Brain microvascular endothelial cell (primary cell): ENCODE measurements around the gene DDX50.
A peak's percentile ranks its signal among the peaks of the same experiment; 100 is the strongest.

Experiments
- DNase-seq: peaks from one replicate; pipeline ENCODE4 v3.0.0-alpha.2; 2020
- H3K27ac ChIP-seq: fragments of 250-450 bp; sonication (Bioruptor Pico); 2 replicates; pipeline ENCODE4 v1.5.1; 2020; ENCODE audit warnings: mild to moderate bottlenecking, moderate library complexity
- H3K27me3 ChIP-seq: fragments of 250-450 bp; sonication (Bioruptor Pico); replicated peaks from 2 replicates; pipeline ENCODE4 v1.5.1; 2020; ENCODE audit warnings: mild to moderate bottlenecking
- H3K36me3 ChIP-seq: fragments of 250-450 bp; sonication (Bioruptor Pico); replicated peaks from 2 replicates; pipeline ENCODE4 v1.5.1; 2020; ENCODE audit warnings: mild to moderate bottlenecking
- H3K4me3 ChIP-seq: 2 replicates; pipeline ENCODE4 v1.5.1; 2011; ENCODE audit warnings: low read depth, mild to moderate bottlenecking, control low read depth, low read length, moderate library complexity
- in situ Hi-C: cut with HindIII; loops from 2 replicates; pipeline ENCODE4 v1.10.0; 2017; ENCODE audit warnings: low sequenced_read_pairs, low pct_ligation_motif_present
- TF ChIP-seq, protein P1 (sequence below): IDR thresholded peaks from 2 replicates; pipeline ENCODE4 v1.5.1; 2011; ENCODE audit warnings: low read depth, mild to moderate bottlenecking, moderate library complexity, low read length, control low read depth, inconsistent platforms; ENCODE audit errors: missing control alignments

The DDX50 gene

DNA sequence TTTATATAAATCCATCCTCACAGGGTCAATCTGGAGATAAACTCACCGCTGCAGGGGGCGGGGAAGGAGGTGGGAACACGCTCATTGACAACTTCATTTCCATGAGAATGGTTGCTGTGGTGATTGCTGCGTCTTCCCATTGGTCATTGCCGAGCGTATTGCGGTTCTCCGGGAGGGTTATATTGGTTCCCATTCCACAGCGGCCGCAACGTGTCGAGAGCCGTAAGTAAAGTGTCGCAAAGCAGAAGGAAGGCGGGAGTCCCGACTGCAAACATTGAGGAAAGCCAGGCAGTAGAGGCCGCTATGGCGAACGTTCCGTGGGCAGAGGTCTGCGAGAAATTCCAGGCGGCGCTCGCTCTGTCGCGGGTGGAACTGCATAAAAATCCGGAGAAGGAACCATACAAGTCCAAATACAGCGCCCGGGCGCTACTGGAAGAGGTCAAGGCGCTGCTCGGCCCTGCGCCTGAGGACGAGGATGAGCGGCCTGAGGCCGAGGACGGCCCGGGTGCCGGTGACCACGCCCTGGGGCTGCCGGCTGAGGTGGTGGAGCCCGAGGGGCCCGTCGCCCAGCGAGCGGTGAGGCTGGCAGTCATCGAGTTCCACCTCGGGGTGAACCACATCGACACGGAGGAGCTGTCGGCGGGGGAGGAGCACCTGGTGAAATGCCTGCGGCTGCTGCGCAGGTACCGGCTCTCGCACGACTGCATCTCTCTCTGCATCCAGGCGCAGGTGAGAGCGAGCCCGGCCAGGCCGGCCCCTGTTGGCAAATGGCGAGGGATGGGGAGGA lies 87.6 kb downstream of the DDX50 start, which contains the start of gene KIFBP:
KIFBP (plus strand) TSS at position 274 of the 787 bp plus-strand sequence; CDS start at position 304, 30 bp downstream.
- DNase-seq, result peak; percentile 98
- peak within 1 kb of the TSS; percentile 71 for H3K27ac ChIP-seq
- TF ChIP-seq, protein P1, sequence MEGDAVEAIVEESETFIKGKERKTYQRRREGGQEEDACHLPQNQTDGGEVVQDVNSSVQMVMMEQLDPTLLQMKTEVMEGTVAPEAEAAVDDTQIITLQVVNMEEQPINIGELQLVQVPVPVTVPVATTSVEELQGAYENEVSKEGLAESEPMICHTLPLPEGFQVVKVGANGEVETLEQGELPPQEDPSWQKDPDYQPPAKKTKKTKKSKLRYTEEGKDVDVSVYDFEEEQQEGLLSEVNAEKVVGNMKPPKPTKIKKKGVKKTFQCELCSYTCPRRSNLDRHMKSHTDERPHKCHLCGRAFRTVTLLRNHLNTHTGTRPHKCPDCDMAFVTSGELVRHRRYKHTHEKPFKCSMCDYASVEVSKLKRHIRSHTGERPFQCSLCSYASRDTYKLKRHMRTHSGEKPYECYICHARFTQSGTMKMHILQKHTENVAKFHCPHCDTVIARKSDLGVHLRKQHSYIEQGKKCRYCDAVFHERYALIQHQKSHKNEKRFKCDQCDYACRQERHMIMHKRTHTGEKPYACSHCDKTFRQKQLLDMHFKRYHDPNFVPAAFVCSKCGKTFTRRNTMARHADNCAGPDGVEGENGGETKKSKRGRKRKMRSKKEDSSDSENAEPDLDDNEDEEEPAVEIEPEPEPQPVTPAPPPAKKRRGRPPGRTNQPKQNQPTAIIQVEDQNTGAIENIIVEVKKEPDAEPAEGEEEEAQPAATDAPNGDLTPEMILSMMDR, result peak; percentile 77
- no peaks in the 10 kb centered on the region for H3K27me3 ChIP-seq
- peak within 1 kb of the TSS; percentile 78 for H3K4me3 ChIP-seq
- in situ Hi-C loops, result no loop called here
- H3K36me3 ChIP-seq, result peaks cover 10% of the 10 kb centered on the region

DNA sequence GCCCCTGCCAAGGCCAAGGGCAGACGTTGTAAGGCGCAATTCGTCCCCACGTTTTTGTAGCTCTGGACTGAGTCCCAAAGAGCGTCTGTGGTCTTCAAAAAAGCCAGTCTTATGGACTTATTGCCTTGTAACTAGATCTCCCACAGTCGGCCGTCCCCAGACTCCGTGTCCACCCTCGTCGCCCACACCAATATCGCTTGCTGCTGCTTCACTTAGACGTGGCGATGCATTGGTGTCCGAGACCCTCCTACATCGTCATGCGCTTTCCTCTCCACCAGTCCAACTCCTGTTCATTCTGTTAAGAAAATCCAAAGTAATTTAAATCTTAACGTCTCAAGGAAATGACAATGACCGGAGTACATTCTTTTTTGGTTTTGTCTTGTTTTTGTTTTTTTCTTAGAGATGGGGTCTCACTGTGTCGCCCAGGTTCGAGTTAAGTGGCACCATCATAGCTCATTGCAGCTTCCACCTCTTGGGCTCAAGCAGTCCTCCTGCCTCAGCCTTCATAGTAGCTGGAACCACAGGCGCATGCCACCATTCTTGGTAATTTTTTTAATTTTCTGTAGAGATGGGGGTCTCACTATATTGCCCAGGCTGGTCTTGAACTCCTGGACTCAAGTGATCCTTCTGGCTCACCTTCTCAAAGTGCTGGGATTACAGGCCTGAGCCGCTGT lies 88.3 kb downstream of the DDX50 start:
- in situ Hi-C loops, result no loop called here
- Histone ChIP-seq H3K27ac (peak overlapping the region; percentile 71), H3K36me3 (peaks cover 3% of the 10 kb centered on the region), H3K4me3 (peak overlapping the region; percentile 78), H3K27me3 (no peaks in the 10 kb centered on the region)
- TF ChIP-seq, protein P1, result no peak
- DNase-seq, result no peak

DNA sequence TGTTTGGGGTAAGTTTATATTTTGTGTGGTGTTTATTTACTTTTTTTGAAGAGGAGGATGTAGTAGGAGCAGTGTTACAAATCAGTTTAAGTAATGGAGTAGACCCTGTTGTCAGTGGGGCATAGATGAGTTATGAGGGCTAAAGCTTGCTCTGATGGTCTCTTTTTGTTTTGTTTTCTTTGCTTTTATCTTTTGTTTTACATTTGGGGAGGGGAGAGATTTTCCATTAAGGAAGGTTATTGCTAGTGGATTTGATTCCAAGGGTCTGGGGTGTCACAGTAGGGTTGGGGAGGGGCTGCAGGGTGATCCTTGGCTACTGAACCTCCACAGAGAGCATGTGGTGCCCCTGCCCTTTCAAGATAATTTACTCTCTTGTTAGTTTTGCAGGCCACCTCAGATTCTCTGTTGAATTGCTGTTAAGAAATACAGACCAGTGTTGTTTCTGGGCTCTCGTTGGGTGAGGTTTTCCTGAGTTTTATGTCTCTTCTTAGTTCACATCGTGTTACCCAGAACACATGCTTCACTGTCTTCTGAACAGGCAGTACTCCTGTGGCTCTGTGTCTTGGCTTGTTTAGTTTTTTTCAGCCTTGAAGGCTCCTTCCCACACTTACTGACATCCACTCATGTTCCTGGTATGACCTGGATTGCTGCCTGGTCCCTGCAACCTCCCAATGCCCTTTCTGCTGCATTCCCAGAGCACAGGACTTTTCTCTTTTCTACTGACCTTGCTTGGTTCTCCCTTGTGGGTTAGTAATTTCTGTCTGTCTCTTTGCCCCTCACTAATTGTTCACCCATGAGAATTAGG lies 91.7 kb downstream of the DDX50 start:
- in situ Hi-C loops, result no loop called here
- no peak overlapping the region for H3K4me3 ChIP-seq
- peak overlapping the region; percentile 65 for H3K27ac ChIP-seq
- H3K27me3 ChIP-seq, result no peaks in the 10 kb centered on the region
- peak; percentile 90 for DNase-seq
- no peaks in the 10 kb centered on the region for H3K36me3 ChIP-seq
- TF ChIP-seq, protein P1, result no peak
